ENCODE results near the gene DLEC1. TPM values are rescaled to one million over a fixed set of nuclear protein-coding genes. Genes with fewer than 3 reads are reported as not detected.

Gene DLEC1
- total and polyA plus RNA-seq, 9 of the 15 experiments (the other 6 are each of a cell fraction or from before 2014, with no cell fraction given), result 0.07 to 0.08 TPM; not detected in 7

DNA sequence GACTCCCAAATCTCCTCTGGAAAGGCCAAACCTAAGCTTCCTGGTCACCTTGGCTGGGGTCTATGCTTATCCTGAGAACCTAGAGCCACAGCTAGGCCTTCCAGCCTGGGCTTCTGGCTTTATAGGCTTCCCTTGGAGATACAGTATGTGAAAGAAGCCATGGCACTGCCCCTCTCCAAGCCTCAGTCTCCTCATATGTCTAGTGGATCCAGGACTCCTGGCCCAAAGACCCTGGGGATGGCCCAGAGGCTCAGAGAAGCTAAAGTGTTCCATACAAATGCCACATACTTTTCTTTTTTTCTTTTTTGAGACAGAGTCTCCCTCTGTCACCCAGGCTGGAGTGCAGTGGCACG is 89.3 kb downstream of the DLEC1 start (continued):
- TF ChIP-seq ETS2 (tag; IDR thresholded peaks at IDR 0.05; ENCODE audit: borderline replicate concordance, poor library complexity, severe bottlenecking), result no peak
- no peak for TF ChIP-seq ZNF316 (IDR thresholded peaks at IDR 0.05)

DNA sequence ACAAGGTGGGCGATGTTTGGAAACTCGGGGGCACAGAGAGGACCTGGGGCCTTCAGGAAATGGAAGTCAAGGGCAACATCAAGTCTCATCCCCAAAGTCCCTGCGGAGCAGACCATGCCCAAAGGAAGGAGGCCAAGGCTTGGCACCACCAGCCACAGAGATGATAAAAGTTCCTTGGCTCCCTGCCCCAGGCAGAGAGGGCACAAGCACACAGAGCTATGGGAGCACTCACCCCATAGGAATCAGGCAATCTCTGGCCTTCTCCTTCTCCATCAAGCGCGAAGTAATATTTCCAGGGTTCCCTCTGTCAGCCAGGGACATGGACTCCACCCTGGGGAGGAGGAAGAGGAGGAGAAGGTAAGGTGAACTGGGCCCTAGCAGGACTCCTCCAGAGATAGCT is 90.0 kb downstream of the DLEC1 start:
- intact Hi-C loops (cut with micrococcal nuclease), result no loop called here
- BruUV-seq (replicated peaks), result no TSS peak
- Histone ChIP-seq H3K27me3 (ENCODE audit: control insufficient read depth in 2 of 2, insufficient read depth in 2 of 2, low read length in 2 of 2) (no peaks in the 10 kb centered on the region), H3K27ac (ENCODE audit: extremely low read depth, low read depth, low read length) (no peak overlapping the region), H3K4me2 (ENCODE audit: insufficient read depth, low read length) (no peak overlapping the region), H3K36me3 (ENCODE audit: control insufficient read depth, insufficient read depth, low read length) (peaks cover 97% of the 10 kb centered on the region), H3K9me1 (ENCODE audit: control insufficient read depth, insufficient read depth, low read length) (no peaks in the 10 kb centered on the region), H3K4me3 (no peak overlapping the region), H3K4me1 (replicated peaks in 1 of 2; ENCODE audit: control insufficient read depth in 2 of 2, insufficient read depth in 2 of 2, low read length in 2 of 2) (no peaks in the 10 kb centered on the region), H3K79me2 (ENCODE audit: control insufficient read depth, insufficient read depth, low read length) (no peaks in the 10 kb centered on the region), H4K20me1 (replicated peaks; ENCODE audit: control insufficient read depth, insufficient read depth, low read length) (peaks cover 4% of the 10 kb centered on the region; the same call in 1 of the 2 replicates), H3K9ac (ENCODE audit: insufficient read depth in 1 of 2, low read depth in 2 of 2, low read length in 2 of 2) (peak overlapping the region in 1 of 2 experiments; percentile 45; a peak in 2 of 4 replicates), H2AFZ (ENCODE audit: low read depth, low read length) (no peak overlapping the region), H3K9me3 (replicated peaks; ENCODE audit: control insufficient read depth, insufficient read depth, low read depth, low read length) (no peaks in the 10 kb centered on the region)
- in situ Hi-C loops (cut with MboI), result no loop called here
- DNase-seq (ENCODE audit: extremely low read depth in 1 of 4, low spot score in 3 of 4) (no peak), FAIRE-seq (no peak), ATAC-seq (no peak)
- ChIA-PET CTCF (ENCODE audit: low intra/inter-chr PET ratio) (no interaction called here), POLR2A (interaction anchor here (0.6 to 1.8 kb wide), 6 partner anchors 8 to 37 kb away, joined by 3 to 5 read pairs (median 4); partner anchors contain the start of genes ACAA1 and OXSR1)
- TF ChIP-seq MIER1 (IDR thresholded peaks at IDR 0.05; ENCODE audit: low read depth) (no peak), ZNF384 (IDR thresholded peaks at IDR 0.05; ENCODE audit: low read depth, low read length) (no peak), CHD1 (IDR thresholded peaks at IDR 0.05; ENCODE audit: low read length) (no peak)
- WGBS (ENCODE audit: insufficient coverage, low coverage, missing lambda C conversion rate), result 96% methylated on average over 5 of the region's 5 CpGs
